ENCODE measurements around the gene JUNB.
"Not testable (repeated sequence)": the region's sequence is repeated elsewhere in the genome, so short reads cannot be mapped to it uniquely, and the experiment has no call there.

JUNB gene

GRCh38 chr19:12789904-12790619 lies 1.2 kb upstream of the JUNB start:
- peak; percentile 86 for DNase-seq

GRCh38 chr19:12790628-12791344 lies 500 bp upstream of the JUNB start:
- DNase-seq = no peak

DNA sequence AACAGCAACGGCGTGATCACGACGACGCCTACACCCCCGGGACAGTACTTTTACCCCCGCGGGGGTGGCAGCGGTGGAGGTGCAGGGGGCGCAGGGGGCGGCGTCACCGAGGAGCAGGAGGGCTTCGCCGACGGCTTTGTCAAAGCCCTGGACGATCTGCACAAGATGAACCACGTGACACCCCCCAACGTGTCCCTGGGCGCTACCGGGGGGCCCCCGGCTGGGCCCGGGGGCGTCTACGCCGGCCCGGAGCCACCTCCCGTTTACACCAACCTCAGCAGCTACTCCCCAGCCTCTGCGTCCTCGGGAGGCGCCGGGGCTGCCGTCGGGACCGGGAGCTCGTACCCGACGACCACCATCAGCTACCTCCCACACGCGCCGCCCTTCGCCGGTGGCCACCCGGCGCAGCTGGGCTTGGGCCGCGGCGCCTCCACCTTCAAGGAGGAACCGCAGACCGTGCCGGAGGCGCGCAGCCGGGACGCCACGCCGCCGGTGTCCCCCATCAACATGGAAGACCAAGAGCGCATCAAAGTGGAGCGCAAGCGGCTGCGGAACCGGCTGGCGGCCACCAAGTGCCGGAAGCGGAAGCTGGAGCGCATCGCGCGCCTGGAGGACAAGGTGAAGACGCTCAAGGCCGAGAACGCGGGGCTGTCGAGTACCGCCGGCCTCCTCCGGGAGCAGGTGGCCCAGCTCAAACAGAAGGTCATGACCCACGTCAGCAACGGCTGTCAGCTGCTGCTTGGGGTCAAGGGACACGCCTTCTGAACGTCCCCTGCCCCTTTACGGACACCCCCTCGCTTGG lies 966 bp downstream of the JUNB start:
- peak; percentile 65 for DNase-seq

DNA sequence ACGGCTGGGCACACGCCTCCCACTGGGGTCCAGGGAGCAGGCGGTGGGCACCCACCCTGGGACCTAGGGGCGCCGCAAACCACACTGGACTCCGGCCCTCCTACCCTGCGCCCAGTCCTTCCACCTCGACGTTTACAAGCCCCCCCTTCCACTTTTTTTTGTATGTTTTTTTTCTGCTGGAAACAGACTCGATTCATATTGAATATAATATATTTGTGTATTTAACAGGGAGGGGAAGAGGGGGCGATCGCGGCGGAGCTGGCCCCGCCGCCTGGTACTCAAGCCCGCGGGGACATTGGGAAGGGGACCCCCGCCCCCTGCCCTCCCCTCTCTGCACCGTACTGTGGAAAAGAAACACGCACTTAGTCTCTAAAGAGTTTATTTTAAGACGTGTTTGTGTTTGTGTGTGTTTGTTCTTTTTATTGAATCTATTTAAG lies 1.6 kb downstream of the JUNB start:
- DNase-seq = no peak

GRCh38 chr19:12793290-12794195 lies 2.3 kb downstream of the JUNB start:
- DNase-seq = peak; percentile 89

GRCh38 chr19:12794196-12794941 lies 3.1 kb downstream of the JUNB start:
- DNase-seq = no peak

DNA sequence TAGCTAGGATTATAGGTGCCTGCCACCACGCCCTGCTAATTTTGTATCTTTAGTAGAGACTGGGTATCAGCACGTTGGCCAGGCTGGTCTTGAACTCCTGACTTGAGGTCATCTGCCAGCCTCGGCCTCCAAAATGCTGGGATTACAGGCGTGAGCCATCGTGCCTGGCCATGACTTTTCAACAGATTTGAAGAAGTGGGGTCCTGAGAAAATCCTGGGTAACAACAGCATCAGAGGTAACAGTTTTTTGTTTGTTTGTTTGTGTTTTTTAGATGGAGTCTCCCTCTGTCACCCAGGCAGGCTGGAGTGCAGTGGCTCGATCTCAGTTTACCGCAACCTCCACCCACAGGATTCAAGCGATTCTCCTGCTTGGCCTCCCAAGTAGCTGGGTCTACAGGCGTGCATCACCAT lies 3.7 kb downstream of the JUNB start:
- no peak for DNase-seq

- peak; percentile 76 for DNase-seq
These were observed 5.1 kb downstream of the JUNB start for GRCh38 chr19:12796146-12797071.

GRCh38 chr19:12797141-12797587 lies 5.9 kb downstream of the JUNB start:
- no peak for DNase-seq

DNA sequence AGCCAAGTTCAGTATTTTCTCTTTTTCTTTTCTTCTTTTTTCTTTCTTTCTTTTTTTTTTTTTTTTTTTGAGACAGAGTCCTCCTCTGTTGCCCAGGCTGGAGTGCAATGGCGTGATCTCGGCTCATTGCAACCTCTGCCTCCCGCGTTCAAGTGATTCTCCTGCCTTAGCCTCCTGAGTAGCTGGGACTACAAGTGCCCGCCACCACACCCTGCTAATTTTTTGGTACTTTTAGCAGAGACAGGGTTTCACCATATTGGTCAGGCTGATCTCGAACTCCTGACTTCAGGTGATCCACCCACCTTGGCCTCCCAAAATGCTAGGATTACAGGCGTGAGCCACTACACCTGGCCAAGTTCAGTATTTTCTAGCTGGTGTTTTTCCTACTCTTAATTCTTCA lies 6.3 kb downstream of the JUNB start:
- not testable (repeated sequence) for DNase-seq

DNA sequence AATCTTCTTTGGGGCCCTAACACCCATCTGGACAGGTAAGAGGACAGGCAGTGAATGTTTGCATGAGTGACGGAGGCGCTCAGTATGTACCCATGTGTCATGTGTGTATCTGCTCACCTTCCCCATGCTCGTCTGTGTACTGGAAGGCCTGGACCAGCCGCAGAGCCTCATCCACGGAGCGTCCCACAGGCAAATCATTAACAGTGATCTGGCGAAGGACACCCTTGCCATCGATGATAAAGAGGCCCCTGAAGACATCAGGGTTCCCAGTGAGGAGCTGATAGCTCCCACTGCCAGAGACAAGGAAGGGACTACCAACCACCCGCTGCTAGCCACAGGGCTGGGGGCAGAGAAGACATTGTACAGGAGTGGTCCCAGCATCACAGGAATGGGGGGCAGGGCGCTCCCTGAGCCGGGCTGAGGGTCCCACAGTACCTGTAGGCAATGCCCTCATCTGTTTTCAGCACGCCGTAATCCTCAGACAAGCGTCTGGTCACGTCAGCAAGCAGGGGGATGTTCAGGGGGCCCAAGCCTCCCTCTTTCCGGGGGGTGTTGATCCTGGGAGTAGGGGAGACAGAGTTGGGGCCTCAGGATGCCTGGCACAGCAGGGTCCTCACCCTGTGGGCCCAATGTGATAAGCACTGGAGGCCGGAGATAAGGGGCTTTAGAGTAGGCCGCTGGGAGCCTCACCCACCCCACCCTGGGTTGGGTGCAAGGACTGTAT lies 8.6 kb downstream of the JUNB start:
- DNase-seq = no peak

GRCh38 chr19:12800466-12800770 lies 9.1 kb downstream of the JUNB start:
- no peak for DNase-seq

DNA sequence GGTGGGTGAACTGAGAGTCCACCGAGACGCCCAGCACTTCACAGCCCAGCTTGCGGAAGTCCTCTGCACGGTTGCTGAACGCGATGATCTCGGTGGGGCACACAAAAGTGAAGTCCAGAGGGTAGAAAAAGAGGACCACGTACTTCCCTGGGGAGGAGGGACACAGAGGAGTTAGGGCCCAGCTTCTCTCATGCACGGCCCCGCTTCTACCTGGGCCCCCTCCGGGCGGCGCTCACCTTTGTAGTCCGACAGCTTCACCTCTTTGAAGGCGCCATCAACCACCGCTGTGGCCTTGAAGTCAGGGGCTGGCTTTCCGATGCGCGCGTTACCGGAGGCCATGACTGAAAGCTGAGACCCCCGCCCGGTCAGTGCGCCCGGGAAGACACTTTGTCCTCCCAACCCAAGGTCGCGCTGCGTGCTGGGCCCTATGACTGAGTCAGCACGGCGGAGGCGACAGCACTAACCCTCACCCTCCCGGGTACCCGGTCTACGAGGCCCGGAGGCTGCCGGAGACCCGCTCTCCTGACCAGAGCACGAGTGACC lies 9.7 kb downstream of the JUNB start:
- peak; percentile 20 for DNase-seq

- DNase-seq = peak; percentile 95
These were observed 10.4 kb downstream of the JUNB start, which contains the start of the genes PRDX2 and THSD8 for GRCh38 chr19:12801466-12802266. Gene PRDX2, minus strand, starts transcription at chr19:12801800. Its CDS starts 539 bp downstream, at chr19:12801261. Gene THSD8, plus strand, starts transcription at chr19:12802069. Its CDS starts 3 bp downstream, at chr19:12802072.

DNA sequence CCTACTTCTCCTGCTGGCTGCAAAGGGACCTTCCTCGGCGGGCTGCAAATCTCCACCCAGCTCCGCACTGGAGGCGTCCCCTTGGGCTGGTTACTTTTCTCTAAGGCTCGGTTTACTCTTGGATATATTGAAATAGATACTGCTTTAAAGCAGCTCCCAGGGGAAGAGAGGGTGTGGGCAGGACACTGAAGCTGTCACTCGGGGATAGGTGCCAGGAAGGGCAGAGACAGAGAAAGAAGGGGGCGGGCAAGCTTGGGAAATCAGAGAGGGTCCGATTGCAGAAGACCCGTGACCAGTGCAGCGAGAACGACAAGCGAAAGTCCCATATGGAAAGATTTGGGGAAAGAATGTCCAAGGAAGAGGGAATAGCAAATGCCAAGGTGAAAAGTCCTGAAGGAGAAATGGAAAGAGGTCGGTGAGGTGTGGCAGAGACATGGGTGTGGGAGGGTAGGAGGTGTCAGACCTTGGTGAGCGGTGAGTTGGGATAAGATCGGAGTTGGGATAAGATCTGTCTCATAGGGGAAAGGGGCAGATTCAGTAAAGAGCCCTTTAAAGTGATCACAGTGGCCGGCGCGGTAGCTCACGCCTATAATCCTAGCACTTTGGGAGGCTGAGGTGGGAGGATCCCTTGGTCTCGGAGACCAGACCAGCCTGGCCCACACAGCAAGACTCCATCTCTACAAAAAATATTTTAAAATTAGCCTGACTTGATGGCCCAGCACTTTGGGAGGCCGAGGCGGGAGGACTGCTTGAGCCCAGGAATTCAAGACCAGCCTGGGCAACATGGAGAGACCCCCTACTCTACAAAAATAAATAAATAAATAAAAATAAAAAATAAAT lies 11.2 kb downstream of the JUNB start:
- DNase-seq = no peak

- DNase-seq = no peak
These were observed 12.8 kb downstream of the JUNB start for GRCh38 chr19:12804051-12804450.

DNA sequence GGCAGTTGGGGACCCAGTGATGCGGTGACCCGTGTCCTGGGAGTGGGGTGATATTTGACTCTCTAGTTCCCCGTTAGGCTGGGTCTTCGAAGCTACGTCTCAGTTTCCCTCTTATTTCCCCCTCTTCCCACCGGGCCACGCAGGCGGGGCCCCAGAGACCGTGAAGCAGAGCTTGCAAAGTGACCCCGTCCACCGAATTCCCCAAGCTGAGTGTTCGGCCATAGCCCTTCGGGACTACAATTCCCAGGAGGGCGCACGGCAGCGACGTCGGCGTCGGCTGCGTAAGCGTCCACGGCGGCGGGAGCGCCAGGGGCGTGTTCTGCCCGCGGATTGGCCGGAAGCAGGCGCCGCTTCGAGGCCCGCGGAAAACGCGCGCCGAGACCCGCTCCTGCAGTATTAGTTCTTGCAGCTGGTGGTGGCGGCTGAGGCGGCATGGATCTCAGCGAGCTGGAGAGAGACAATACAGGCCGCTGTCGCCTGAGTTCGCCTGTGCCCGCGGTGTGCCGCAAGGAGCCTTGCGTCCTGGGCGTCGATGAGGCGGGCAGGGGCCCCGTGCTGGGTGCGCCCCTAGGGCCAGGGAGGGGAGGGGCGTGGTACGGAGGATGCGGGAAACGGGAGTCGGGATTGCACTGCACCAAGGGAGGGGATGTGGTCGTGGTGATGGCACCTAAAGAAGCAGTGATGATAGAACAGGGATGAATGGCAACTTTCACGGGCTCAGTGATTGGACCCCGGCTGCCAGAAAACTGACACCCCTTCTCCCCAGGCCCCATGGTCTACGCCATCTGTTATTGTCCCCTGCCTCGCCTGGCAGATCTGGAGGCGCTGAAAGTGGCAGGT lies 15.2 kb downstream of the JUNB start, which contains the start of gene RNASEH2A:
Gene RNASEH2A (plus strand): TSS at position 343 of the 840 bp plus-strand sequence. CDS start 90 bp downstream, at position 433.
- DNase-seq = peak; percentile 92
